GM19372 (cell line): ENCODE data around the gene RBMXL3.
"Not testable (repeated sequence)": the region's sequence is repeated elsewhere in the genome, so short reads cannot be mapped to it uniquely, and the experiment has no call there.

Experiments
- ATAC-seq: cut with Tn5 transposase; IDR thresholded peaks from one replicate; pipeline ENCODE4 v1.9.1; 2021; ENCODE audit warnings: mild to moderate bottlenecking, low read depth, moderate library complexity; ENCODE audit not compliant: unreplicated experiment

RBMXL3 gene

DNA sequence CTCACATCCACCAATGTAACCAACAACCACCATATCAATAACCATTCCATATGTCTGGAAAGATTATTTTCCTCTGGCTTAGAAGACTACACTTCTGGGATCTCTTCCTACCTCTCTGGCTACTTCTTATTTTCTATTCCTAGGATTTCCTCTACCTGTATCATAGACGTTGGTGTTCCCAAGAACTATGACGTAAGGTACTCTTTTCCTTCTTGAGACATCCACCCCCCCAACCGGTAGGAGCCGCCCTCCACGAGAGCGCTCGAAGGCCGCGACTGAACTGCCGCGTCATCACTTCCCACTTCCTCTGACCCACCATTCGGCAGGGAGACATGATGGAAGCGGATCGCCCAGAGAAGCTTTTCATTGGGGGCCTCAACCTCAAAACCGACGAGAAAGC is at the start of gene RBMXL3:
Gene RBMXL3 (plus strand): TSS at position 301 of the 400 bp plus-strand sequence. CDS start 32 bp downstream, at position 333.
- no peak for ATAC-seq

DNA sequence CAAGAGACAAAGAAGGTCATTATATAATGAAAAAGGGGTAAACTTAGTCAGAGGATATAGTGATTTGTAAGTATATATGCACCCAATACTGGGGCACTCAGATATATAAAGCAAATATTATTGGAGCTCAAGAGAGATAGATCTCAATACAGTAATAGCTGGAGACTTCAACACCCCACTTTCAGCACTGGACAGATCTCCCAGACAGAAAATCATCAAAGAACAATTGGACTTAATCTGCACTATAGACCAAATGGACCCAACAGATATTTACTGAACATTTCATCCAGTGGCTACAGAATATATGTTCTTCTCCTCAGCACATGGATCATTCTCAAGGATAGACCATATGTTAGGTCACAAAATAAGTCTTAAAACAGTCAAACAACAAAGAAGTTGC is 47.2 kb upstream of the RBMXL3 start:
- ATAC-seq, result no peak

DNA sequence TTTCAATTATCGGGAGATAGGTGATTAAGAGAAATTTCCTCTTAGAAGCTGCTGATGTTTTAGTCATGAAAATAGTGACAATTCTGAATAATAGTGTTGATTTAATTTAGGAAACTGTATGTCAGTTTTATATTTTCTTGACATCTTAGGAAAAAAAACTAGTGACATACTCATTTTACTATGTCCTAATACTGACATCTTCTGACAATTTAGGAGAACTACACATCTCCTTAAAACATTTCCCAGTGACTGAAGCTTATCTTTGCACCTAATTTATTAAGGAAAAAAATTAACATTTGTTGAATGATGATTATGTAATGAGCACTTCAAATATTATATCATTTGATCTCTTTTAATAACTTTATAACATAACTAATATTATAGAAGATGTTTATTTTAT is 42.0 kb upstream of the RBMXL3 start:
- no peak for ATAC-seq

DNA sequence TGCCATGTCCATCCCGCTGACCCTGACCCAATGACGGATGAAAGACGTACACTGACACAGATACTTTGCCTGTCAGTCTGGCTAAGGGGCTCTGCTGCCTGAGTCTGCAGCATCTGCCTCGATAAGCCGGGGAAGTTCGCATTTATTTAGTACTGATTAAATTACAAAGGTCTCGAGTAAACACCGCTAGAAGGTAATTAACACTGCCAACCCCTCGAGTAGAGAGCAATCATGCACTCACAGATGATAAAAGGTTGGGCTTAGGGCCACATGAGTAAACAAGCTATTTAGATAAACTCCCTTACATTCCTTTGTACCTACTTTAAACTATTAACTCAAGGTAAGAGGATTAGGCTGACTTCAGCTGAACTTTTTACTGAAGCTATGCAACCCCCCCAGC is 16.0 kb upstream of the RBMXL3 start:
- no peak for ATAC-seq

DNA sequence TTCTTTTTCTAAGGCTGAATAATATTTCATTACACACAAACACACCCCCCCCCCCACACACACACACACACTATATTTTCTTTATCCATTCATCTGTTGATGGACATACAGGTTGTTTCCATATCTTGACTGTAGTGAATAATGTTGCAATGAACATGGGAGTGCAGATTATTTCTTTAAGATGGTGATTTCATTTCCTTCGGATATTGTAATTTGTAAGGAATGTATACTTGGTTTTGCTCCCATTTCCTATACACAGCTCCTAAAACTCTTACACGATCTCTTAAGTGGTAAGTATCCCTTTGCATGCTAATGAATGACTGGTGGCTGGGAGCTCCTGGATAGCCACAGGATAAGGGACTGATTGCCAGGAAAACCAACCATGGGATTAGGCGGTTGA is 14.7 kb upstream of the RBMXL3 start:
- ATAC-seq, result no peak

DNA sequence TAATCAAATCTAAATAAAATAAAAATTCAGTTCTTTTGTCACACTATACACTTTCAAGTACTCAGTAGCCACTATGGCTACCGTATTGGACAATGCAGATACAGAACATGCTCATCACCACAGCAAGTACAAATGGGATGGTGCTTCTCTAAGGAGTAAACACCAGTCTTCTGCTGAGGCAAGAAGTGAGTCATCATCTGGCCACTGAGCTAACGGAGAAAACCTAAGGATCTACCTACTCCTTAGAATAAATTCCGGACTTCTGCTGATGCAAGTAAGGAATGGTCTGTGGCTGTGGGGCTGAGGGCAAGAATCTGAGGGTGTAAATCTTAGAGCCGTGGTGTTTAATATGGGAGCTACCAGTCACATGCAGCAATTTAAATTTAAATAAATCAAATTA is 11.3 kb upstream of the RBMXL3 start:
- ATAC-seq, result no peak

DNA sequence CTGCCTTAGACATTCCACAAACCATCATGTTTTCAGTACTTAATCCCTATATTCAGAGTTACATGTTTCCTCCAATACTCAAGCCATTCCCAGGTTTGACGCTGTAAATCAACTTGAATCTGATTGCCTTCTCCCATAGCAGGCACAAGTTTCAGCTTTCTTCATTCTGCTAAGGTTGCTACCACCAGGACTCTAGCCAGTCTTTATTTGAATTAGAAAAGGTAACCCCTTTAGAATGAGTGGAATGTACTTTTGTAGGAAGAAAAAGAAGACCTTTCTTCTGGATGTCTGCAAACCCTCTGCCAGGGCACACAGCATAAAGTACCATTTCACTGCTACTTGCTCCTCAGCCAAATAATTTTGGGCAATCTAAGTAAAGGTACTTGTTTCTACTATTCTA is 10.7 kb upstream of the RBMXL3 start:
- no peak for ATAC-seq

DNA sequence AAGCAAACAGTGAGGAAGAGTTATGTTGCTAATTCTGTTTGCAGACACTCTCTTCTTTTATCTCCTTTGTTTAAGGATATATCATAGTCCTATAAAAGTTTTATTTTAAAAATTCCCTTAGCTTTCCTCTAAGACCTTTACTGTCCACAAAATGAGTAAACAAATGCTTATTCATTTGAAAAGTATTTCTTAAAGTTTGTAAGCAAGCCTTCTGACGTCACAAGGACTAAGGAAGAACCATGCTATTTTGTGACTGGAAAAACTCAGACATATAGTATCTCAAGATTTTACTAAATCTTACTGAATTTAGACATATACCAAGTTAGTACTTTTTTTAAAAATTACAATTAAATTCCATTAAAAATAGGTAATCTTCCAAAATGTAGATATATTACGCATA is 5.2 kb upstream of the RBMXL3 start:
- ATAC-seq, result no peak

DNA sequence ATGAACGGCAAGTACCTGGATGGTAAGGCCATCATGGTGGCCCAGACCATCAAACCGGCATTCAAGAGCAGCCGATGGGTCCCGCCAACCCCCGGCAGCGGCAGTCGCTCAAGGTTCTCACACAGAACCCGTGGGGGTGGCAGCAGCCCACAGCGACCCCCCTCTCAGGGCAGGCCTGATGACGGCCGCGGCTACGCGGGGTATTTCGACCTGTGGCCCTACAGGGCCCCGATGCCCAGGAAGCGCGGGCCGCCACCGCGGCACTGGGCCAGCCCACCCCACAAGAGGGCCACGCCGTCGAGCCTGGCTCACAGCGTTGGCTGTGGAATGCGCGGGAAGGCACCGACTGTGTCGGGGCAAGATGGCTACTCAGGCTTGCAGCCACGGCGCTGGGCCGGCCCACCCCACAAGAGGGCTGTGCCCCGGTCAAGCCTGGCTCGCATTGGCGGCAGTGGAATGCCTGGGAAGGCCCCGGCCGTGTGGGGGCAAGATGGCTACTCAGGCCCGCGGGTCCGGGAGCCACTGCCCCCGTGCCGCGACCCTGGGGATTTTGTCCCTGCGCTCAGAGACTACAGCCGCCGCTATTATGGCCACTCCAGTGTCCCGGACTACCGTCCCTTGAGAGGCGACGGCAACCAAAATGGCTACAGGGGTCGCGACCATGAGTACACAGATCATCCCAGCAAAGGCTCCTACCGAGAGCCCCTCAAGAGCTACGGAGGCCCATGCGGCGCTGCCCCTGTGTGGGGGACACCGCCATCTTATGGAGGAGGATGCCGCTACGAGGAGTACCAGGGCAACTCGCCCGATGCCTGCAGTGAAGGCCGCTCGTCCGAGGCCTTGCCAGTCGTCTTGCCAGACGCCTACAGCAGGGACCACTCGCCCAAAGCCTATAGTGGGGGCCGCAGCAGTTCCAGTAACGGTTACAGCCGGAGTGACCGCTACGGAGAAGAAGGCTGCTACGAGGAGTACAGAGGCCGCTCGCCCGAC is 731 bp downstream of the RBMXL3 start:
- no peak for ATAC-seq

DNA sequence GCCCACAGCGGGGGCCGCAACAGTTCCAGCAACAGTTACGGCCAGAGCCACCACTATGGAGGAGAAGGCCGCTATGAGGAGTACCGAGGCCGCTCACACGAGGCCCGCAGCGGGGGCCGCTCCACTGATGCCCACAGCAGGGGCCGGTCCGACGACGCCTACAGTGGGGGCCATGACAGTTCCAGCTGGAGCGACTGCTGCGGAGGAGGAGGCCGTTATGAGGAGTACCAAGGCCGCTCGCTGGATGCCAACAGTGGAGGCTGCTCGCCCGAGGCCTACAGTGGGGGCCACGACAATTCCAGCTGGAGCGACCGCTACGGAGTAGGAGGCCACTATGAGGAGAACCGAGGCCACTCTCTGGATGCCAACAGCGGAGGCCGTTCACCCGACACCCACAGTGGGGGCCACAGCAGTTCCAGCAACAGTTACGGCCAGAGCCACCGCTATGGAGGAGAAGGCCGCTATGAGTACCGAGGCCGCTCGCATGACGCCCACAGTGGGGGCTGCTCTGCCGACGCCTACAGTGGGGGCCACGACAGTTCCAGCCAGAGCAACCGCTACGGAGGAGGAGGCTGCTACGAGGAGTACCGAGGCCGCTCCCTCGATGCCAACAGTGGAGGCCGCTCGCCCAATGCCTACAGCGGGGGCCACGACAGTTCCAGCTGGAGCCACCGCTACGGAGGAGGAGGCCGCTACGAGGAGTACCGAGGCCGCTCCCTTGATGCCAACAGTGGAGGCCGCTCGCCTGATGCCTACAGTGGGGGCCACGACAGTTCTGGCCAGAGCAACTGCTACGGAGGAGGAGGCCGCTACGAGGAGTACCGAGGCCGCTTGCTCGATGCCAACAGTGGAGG is 1.7 kb downstream of the RBMXL3 start:
- no peak for ATAC-seq

DNA sequence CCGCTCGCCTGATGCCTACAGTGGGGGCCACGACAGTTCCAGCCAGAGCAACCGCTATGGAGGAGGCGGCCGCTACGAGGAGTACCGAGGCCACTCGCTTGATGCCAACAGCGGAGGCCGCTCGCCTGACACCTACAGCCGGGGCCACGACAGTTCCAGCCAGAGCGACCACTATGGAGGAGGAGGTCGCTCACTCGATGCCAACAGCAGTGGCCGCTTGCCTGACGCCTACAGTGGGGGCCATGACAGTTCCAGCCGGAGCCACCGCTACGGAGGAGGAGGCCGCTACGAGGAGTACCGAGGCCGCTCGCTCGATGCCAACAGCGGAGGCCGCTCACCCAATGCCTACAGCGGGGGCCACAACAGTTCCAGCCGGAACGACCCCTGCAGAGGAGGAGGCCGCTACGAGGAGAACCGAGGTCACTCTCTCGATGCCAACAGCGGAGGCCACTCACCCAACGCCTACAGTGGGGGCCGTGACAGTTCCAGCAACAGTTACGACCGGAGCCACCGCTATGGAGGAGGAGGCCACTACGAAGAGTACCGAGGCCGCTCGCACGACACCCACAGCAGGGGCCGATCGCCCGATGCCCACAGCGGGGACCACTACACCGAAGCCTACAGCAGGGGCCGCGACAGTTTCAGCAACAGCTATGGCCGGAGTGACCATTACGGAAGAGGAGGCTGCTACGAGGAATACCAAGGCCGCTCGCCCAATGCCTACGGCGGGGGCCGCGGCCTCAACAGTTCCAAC is 2.5 kb downstream of the RBMXL3 start:
- ATAC-seq, result no peak

DNA sequence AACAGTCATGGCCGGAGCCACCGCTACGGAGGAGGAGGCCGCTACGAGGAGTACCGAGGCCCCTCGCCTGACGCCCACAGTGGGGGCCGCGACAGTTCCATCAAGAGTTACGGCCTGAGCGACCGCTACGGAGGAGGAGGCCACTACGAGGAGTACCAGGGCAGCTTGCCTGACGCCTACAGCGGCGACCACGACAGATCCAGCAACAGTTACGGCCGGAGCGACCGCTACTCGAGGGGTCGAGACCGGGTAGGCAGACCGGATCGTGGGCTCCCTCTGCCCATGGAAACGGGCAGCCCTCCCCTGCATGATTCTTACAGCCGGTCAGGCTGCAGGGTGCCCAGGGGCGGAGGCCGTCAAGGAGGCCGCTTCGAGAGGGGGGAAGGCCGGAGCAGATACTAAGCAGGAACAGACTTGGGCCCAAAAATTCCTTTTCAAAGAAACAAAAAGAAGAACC is 3.1 kb downstream of the RBMXL3 start:
- no peak for ATAC-seq

DNA sequence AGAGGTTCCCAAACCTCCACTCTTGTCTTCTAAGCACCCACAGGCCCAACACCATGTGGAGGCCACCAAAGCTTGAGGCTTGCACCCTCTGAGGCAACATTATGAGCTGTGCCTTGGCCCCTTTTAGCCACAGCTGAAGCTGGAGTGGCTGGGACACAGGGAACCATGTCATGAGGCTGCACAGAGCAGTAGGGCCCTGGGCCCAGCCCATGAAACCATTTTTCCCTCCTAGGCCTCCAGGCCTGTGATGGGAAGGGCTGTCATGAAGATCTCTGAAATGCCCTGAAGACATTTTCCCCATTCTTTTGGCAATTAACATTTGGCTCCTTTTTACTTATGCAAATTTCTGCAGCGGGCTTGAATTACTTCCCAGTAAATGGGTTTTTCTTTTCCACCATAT is 14.8 kb downstream of the RBMXL3 start:
- no peak for ATAC-seq

DNA sequence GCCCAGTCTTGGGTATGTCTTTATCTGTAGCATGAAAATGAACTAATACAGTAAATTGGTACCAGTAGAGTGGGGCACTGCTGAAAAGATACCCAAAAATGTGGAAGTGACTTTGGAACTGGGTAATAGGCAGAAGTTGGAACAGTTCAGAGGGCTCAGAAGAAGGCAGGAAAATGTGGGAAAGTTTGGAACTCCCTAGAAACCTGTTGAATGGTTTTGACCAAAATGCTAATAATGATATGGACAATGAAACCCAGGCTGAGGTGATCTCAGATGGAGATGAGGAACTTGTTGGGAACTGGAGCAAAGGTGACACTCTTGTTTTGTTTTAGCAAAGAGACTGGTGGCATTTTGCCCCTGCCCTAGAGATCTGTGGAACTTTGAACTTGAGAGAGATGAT is 20.3 kb downstream of the RBMXL3 start:
- not testable (repeated sequence) for ATAC-seq

DNA sequence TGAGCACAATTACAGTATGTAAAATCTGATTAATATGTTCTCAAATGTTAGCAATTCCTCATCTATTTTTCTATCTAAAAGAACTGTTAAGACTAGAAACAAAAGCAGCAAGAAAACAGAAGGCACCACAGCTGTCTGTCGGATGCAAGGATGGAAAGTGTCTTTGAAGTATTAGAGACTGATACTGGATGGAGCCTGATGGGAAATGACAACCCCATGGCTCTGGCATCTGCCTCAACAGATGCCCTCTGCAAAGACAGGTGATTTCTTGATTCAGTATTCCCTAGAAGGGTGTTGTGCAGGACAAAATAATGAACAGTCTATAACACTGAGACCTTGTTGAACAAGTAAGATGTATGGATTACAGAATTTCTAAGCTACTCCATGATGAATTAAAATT is 24.9 kb downstream of the RBMXL3 start:
- ATAC-seq, result no peak

DNA sequence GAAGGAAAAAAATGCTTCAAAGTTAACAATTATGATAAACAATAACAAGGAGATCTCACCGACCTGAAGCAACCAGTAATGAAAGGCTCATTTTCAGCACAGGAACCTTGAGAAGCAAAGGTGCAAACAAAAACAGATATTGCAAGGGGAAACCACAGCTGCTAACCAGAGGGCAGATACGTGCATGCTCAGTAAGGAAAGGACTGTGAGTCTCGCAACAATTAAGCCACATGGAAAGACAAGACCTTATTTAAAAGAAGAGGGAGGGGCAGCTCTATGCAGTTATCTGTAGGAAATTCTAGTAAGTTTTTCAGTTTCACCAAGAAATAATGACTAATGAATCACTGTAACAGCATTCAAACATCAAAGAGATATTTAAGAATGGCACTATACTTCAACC is 25.4 kb downstream of the RBMXL3 start:
- no peak for ATAC-seq

DNA sequence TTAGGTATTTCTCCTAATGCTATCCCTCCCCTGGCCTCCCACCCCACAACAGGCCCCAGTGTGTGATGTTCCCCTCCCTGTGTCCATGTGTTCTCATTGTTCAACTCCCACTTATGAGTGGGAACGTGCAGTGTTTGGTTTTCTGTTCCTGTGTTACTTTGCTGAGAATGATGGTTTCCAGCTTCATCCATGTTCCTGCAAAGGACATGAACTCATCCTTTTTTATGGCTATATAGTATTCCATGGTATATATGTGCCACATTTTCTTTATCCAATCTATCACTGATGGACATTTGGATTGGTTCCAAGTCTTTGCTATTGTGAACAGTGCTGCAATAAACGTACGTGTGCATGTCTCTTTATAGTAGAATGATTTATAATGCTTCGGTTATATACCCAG is 28.1 kb downstream of the RBMXL3 start:
- not testable (repeated sequence) for ATAC-seq

DNA sequence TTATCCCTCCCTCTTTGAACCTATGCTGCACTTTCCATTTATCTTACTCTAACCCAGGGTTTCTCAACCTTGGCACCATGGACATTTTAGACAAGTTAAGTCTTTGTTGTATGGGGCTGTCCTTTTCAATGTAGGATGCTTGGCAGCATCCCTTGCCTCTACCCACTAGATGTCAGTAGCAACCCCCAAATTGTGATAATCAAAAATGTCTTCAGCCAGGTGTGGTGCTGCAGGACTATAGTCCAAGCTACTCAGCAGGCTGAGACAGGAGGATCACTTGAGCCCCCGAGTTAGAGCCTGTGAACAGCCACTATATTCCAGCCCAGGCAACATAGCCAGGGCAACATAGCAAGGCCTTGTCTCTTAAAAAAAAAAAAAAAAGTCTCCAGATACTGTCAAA is 37.7 kb downstream of the RBMXL3 start:
- ATAC-seq, result no peak

DNA sequence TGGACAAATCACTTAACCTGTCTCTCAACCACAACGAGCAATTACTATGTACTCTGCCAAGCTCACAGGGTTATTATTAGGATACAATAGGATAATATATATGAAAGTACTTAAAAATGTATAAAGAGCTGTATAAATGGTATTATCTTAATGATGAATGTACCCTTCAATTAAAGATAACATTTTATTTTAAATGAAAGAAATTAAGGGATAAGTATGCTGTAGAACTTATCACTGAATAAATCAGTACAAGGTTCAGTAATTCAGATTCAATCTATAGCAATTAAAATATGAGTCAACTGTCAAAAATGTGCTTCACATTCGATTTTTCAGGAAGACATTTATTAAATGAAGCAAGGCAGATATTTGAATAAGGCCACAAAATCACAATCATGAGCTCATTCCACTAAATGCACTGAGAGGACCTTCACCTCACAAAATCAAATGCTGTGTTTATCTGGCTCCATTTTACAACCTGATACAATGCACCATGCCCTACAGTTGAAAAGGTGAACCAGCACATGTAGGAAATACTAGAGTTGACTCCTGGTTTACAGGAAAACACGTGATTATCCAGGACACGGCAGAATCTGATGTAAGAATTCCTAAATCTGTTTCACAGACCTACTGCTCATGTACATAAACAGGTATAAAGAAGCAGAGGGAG is 40.3 kb downstream of the RBMXL3 start:
- ATAC-seq, result no peak

DNA sequence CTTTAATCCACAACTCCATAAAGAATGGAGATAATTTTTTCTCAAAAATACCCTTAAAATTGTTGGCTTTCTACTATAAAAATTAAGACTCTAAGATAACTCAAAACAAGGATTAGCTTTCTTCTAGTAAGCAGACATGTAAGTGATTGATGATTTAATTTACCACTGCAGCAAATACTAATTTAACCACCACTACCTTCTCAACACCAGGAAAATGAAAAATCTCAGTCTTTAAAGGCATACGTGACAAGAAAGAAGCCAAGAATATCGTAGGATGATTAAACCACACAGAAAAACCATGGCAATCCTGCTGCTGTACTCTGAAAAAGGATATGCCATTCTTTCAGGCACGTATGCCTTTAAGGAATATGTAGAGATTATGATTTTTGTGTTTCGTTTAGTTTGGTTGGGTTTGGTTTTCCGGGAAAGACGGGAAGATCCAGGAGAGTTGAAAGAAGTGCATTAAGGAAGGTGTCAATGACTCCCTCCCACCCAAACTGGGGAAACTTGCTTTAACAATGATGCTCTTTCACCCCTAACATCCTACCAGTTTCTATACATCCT is 43.8 kb downstream of the RBMXL3 start:
- ATAC-seq, result no peak
